ENCODE measurements around the gene SAMD4A.

Gene SAMD4A

GRCh38 chr14:54776361-54777001 is 209.6 kb downstream of the SAMD4A start:
- DNase-seq (ENCODE audit: low read depth, low spot score): no peak
- Histone ChIP-seq H3K9me3 (ENCODE audit: insufficient read depth, low read length) (no peaks in the 10 kb centered on the region), H3K9ac (ENCODE audit: insufficient read length, low read depth) (no peak overlapping the region), H3K27me3 (ENCODE audit: insufficient read depth, insufficient read length) (no peaks in the 10 kb centered on the region), H3K36me3 (ENCODE audit: insufficient read depth, insufficient read length, low read length) (peaks cover 71% of the 10 kb centered on the region), H3K4me3 (ENCODE audit: insufficient read length, low read depth) (no peak overlapping the region), H3K4me1 (ENCODE audit: insufficient read depth, insufficient read length) (peaks cover 5% of the 10 kb centered on the region)
- no peak for TF ChIP-seq ZNF274 (IDR thresholded peaks at IDR 0.05; ENCODE audit: low read depth, low read length)

DNA sequence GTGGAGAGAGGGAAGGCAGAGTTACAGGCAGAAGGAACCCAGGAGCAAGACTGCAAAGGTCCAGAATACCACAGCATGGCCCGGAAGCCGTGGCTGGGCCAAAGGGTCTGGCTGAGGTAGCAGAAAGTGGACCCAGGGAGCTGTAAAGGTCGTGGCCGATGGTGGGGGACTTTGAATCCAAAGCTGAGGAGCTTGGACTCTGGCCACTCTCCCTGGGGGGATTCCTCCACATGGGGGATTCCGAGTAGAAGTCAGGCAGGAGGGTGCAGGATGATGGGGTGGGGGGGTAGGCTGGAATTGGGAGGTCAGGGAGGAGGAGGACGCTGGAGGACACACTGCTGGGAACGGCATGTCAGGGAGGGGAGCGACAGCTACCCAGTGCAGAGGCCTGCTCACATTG is 210.5 kb downstream of the SAMD4A start:
- Histone ChIP-seq H3K4me1 (ENCODE audit: insufficient read depth, insufficient read length) (peaks cover 5% of the 10 kb centered on the region), H3K9ac (ENCODE audit: insufficient read length, low read depth) (no peak overlapping the region), H3K36me3 (ENCODE audit: insufficient read depth, insufficient read length, low read length) (peaks cover 72% of the 10 kb centered on the region), H3K4me3 (ENCODE audit: insufficient read length, low read depth) (no peak overlapping the region), H3K27me3 (ENCODE audit: insufficient read depth, insufficient read length) (no peaks in the 10 kb centered on the region), H3K9me3 (ENCODE audit: insufficient read depth, low read length) (no peaks in the 10 kb centered on the region)
- TF ChIP-seq ZNF274 (IDR thresholded peaks at IDR 0.05; ENCODE audit: low read depth, low read length) (no peak), SUZ12 (IDR thresholded peaks at IDR 0.05; ENCODE audit: extremely low read depth, insufficient read depth, insufficient read length) (no peak), YY1 (IDR thresholded peaks at IDR 0.05; ENCODE audit: insufficient read depth, insufficient read length) (no peak)
- no peak for DNase-seq (ENCODE audit: low read depth, low spot score)

- Histone ChIP-seq H3K9me3 (ENCODE audit: insufficient read depth, low read length) (no peaks in the 10 kb centered on the region), H3K4me3 (ENCODE audit: insufficient read length, low read depth) (no peak overlapping the region), H3K36me3 (ENCODE audit: insufficient read depth, insufficient read length, low read length) (peaks cover 83% of the 10 kb centered on the region), H3K4me1 (ENCODE audit: insufficient read depth, insufficient read length) (peaks cover 2% of the 10 kb centered on the region), H3K9ac (ENCODE audit: insufficient read length, low read depth) (no peak overlapping the region), H3K27me3 (ENCODE audit: insufficient read depth, insufficient read length) (no peaks in the 10 kb centered on the region)
- TF ChIP-seq SUZ12 (IDR thresholded peaks at IDR 0.05; ENCODE audit: extremely low read depth, insufficient read depth, insufficient read length): no peak
- TF ChIP-seq ZNF274 (IDR thresholded peaks at IDR 0.05; ENCODE audit: low read depth, low read length): no peak
- no peak for TF ChIP-seq YY1 (IDR thresholded peaks at IDR 0.05; ENCODE audit: insufficient read depth, insufficient read length)
- DNase-seq (ENCODE audit: low read depth, low spot score): no peak
These were observed 211.9 kb downstream of the SAMD4A start for GRCh38 chr14:54778618-54779345.

- Histone ChIP-seq H3K4me1 (ENCODE audit: insufficient read depth, insufficient read length) (no peaks in the 10 kb centered on the region), H3K36me3 (ENCODE audit: insufficient read depth, insufficient read length, low read length) (peaks cover 86% of the 10 kb centered on the region), H3K9ac (ENCODE audit: insufficient read length, low read depth) (no peak overlapping the region), H3K4me3 (ENCODE audit: insufficient read length, low read depth) (no peak overlapping the region), H3K27me3 (ENCODE audit: insufficient read depth, insufficient read length) (no peaks in the 10 kb centered on the region), H3K9me3 (ENCODE audit: insufficient read depth, low read length) (no peaks in the 10 kb centered on the region)
- TF ChIP-seq YY1 (IDR thresholded peaks at IDR 0.05; ENCODE audit: insufficient read depth, insufficient read length) (no peak), ZNF274 (IDR thresholded peaks at IDR 0.05; ENCODE audit: low read depth, low read length) (no peak), SUZ12 (IDR thresholded peaks at IDR 0.05; ENCODE audit: extremely low read depth, insufficient read depth, insufficient read length) (no peak)
- DNase-seq (ENCODE audit: low read depth, low spot score): no peak
These were observed 214.2 kb downstream of the SAMD4A start for GRCh38 chr14:54781080-54781479.

GRCh38 chr14:54781961-54782750 is 215.2 kb downstream of the SAMD4A start:
- H3K9me3 ChIP-seq (ENCODE audit: insufficient read depth, low read length): no peaks in the 10 kb centered on the region
- H3K4me3 ChIP-seq (ENCODE audit: insufficient read length, low read depth): no peak overlapping the region
- no peak for DNase-seq (ENCODE audit: low read depth, low spot score)
- H3K4me1 ChIP-seq (ENCODE audit: insufficient read depth, insufficient read length): no peaks in the 10 kb centered on the region
- no peaks in the 10 kb centered on the region for H3K27me3 ChIP-seq (ENCODE audit: insufficient read depth, insufficient read length)
- no peak overlapping the region for H3K9ac ChIP-seq (ENCODE audit: insufficient read length, low read depth)
- TF ChIP-seq YY1 (IDR thresholded peaks at IDR 0.05; ENCODE audit: insufficient read depth, insufficient read length) (no peak), SUZ12 (IDR thresholded peaks at IDR 0.05; ENCODE audit: extremely low read depth, insufficient read depth, insufficient read length) (no peak), ZNF274 (IDR thresholded peaks at IDR 0.05; ENCODE audit: low read depth, low read length) (no peak)
- peaks cover 88% of the 10 kb centered on the region for H3K36me3 ChIP-seq (ENCODE audit: insufficient read depth, insufficient read length, low read length)

- Histone ChIP-seq H3K4me3 (ENCODE audit: insufficient read length, low read depth) (no peak overlapping the region), H3K4me1 (ENCODE audit: insufficient read depth, insufficient read length) (no peaks in the 10 kb centered on the region), H3K27me3 (ENCODE audit: insufficient read depth, insufficient read length) (no peaks in the 10 kb centered on the region), H3K36me3 (ENCODE audit: insufficient read depth, insufficient read length, low read length) (peaks cover 93% of the 10 kb centered on the region), H3K9me3 (ENCODE audit: insufficient read depth, low read length) (no peaks in the 10 kb centered on the region), H3K9ac (ENCODE audit: insufficient read length, low read depth) (no peak overlapping the region)
- TF ChIP-seq ZNF274 (IDR thresholded peaks at IDR 0.05; ENCODE audit: low read depth, low read length): no peak
- TF ChIP-seq YY1 (IDR thresholded peaks at IDR 0.05; ENCODE audit: insufficient read depth, insufficient read length): no peak
- no peak for TF ChIP-seq SUZ12 (IDR thresholded peaks at IDR 0.05; ENCODE audit: extremely low read depth, insufficient read depth, insufficient read length)
- no peak for DNase-seq (ENCODE audit: low read depth, low spot score)
These were observed 216.1 kb downstream of the SAMD4A start for GRCh38 chr14:54782751-54783659.
